H1 (cell line): ENCODE data around the gene FAM184B.

Source experiments
- CHD1 ChIP-seq: IDR thresholded peaks from 2 replicates; pipeline ENCODE4 v1.6.1; 2012; ENCODE audit warnings: low read depth, low read length, improper control_type of control experiment
- EZH2 ChIP-seq: fragments of 200-600 bp; sonication (generic); IDR thresholded peaks from 2 replicates; pipeline ENCODE4 v1.7.1; 2012; ENCODE audit warnings: low read depth, mild to moderate bottlenecking, moderate library complexity, low read length, inconsistent platforms; ENCODE audit not compliant: severe bottlenecking
- SP2 ChIP-seq: IDR thresholded peaks from 2 replicates; pipeline ENCODE4 v1.6.1; 2012; ENCODE audit warnings: mild to moderate bottlenecking, low read length, inconsistent platforms
- TBP ChIP-seq: IDR thresholded peaks from 2 replicates; pipeline ENCODE4 v1.6.1; 2011; ENCODE audit warnings: low read depth, low read length, improper control_type of control experiment
- ZNF274 ChIP-seq: IDR thresholded peaks from 2 replicates; pipeline ENCODE4 v1.7.0; 2012; ENCODE audit warnings: low read length, borderline replicate concordance; ENCODE audit errors: extremely low read depth
- TF ChIP-seq, protein P1 (sequence below), 3 experiments: IDR thresholded peaks; 1 replicate in 2 of 3; 2 replicates in 1 of 3; pipeline versions ENCODE4 v1.5.1 to v1.6.1; 2011; ENCODE audit warnings: low read length in 3 of 3, mild to moderate bottlenecking in 3 of 3, inconsistent platforms in 2 of 3, low read depth in 1 of 3, moderate library complexity in 1 of 3; ENCODE audit not compliant: insufficient read depth in 1 of 3; ENCODE audit errors: control extremely low read depth in 1 of 3
- TF ChIP-seq, protein P2 (sequence below): IDR thresholded peaks from 2 replicates; pipeline ENCODE4 v1.6.1; 2011; ENCODE audit warnings: low read length, improper control_type of control experiment

DNA sequence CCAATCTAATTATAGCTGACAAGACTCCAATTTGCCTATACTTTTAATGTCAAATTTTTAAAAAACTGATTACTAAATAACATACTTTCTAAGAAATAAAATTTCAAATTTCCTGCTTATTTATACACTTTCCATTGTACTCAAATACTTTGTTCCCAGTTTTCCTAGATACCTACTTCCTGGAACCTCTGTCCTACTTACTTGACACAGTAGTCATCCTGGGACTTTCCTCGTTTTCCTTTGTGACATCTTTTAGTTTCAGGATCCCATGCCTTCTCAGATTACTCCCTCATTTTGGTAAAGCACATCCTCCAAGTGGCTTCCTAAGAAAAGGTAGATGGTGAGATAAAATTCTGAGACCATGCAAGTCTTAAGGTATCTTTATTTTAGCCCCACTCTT lies 13.3 kb upstream of the FAM184B start:
- no peak for TF ChIP-seq ZNF274
- TF ChIP-seq, protein P1, sequence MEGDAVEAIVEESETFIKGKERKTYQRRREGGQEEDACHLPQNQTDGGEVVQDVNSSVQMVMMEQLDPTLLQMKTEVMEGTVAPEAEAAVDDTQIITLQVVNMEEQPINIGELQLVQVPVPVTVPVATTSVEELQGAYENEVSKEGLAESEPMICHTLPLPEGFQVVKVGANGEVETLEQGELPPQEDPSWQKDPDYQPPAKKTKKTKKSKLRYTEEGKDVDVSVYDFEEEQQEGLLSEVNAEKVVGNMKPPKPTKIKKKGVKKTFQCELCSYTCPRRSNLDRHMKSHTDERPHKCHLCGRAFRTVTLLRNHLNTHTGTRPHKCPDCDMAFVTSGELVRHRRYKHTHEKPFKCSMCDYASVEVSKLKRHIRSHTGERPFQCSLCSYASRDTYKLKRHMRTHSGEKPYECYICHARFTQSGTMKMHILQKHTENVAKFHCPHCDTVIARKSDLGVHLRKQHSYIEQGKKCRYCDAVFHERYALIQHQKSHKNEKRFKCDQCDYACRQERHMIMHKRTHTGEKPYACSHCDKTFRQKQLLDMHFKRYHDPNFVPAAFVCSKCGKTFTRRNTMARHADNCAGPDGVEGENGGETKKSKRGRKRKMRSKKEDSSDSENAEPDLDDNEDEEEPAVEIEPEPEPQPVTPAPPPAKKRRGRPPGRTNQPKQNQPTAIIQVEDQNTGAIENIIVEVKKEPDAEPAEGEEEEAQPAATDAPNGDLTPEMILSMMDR (IDR thresholded peaks at IDR 0.05; ENCODE audit: control extremely low read depth in 1 of 3, insufficient read depth in 1 of 3, low read depth in 1 of 3, low read length in 3 of 3) = no peak
- TF ChIP-seq EZH2 = no peak
- TF ChIP-seq TBP = no peak
- TF ChIP-seq CHD1 = no peak
- TF ChIP-seq SP2 = no peak
- TF ChIP-seq, protein P2, sequence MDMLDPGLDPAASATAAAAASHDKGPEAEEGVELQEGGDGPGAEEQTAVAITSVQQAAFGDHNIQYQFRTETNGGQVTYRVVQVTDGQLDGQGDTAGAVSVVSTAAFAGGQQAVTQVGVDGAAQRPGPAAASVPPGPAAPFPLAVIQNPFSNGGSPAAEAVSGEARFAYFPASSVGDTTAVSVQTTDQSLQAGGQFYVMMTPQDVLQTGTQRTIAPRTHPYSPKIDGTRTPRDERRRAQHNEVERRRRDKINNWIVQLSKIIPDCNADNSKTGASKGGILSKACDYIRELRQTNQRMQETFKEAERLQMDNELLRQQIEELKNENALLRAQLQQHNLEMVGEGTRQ = no peak
